Mesenchymal stem cell (in vitro differentiated cells and primary cell): Measurements from ENCODE around the gene SH2D4B.

Experiments used
- DNase-seq: peaks from one replicate; pipeline ENCODE4 v3.0.0-alpha.2; 2013
- H2AFZ ChIP-seq: one replicate; pipeline ENCODE4 v1.6.1; 2013; ENCODE audit warnings: low read depth, mild to moderate bottlenecking, control low read depth, inconsistent platforms, low read length, moderate library complexity
- H2AK5ac ChIP-seq: 2 replicates; pipeline ENCODE4 v1.6.1; 2013; ENCODE audit warnings: low read length, moderate library complexity, mild to moderate bottlenecking, inconsistent platforms; ENCODE audit not compliant: severe bottlenecking
- H2BK120ac ChIP-seq: one replicate; pipeline ENCODE4 v1.6.1; 2013; ENCODE audit warnings: low read depth, mild to moderate bottlenecking, inconsistent platforms, low read length, moderate library complexity
- H2BK12ac ChIP-seq, 2 experiments: one replicate each; pipeline ENCODE4 v1.6.1; 2013; ENCODE audit warnings: inconsistent platforms in 2 of 2, low read length in 2 of 2, mild to moderate bottlenecking in 2 of 2, moderate library complexity in 2 of 2, control low read depth in 1 of 2
- H2BK15ac ChIP-seq: one replicate; pipeline ENCODE4 v1.6.1; 2013; ENCODE audit warnings: mild to moderate bottlenecking, low read depth, inconsistent platforms; ENCODE audit not compliant: poor library complexity, severe bottlenecking
- H2BK5ac ChIP-seq: 2 replicates; pipeline ENCODE4 v1.6.1; 2013; ENCODE audit warnings: low read depth, mild to moderate bottlenecking, low read length, control low read depth, inconsistent platforms; ENCODE audit not compliant: poor library complexity, severe bottlenecking
- H3K14ac ChIP-seq, 2 experiments: one replicate each; pipeline ENCODE4 v1.6.1; 2013; ENCODE audit warnings: inconsistent platforms in 2 of 2, low read length in 2 of 2, control low read depth in 1 of 2, mild to moderate bottlenecking in 1 of 2, moderate library complexity in 1 of 2
- H3K18ac ChIP-seq, 2 experiments: one replicate each; pipeline ENCODE4 v1.6.1; 2013; ENCODE audit warnings: inconsistent platforms in 2 of 2, low read length in 2 of 2, control low read depth in 1 of 2, low read depth in 1 of 2, mild to moderate bottlenecking in 1 of 2
- H3K23ac ChIP-seq, 2 experiments: one replicate each; pipeline ENCODE4 v1.6.1; 2013; ENCODE audit warnings: inconsistent platforms in 2 of 2, low read length in 2 of 2, mild to moderate bottlenecking in 2 of 2, moderate library complexity in 2 of 2, control low read depth in 1 of 2
- H3K27ac ChIP-seq: 2 replicates; pipeline ENCODE4 v1.5.1; 2013; ENCODE audit warnings: mild to moderate bottlenecking, moderate library complexity, low read length, control low read depth, inconsistent platforms; ENCODE audit not compliant: poor library complexity, severe bottlenecking
- H3K27me3 ChIP-seq, 2 experiments: 2 replicates each; pipeline versions ENCODE4 v1.6.1 to v1.7.0; 2013; ENCODE audit warnings: low read length in 2 of 2, mild to moderate bottlenecking in 2 of 2, moderate library complexity in 2 of 2, control low read depth in 1 of 2, inconsistent platforms in 1 of 2; ENCODE audit not compliant: control insufficient read depth in 1 of 2, insufficient read depth in 1 of 2
- H3K36me3 ChIP-seq, 2 experiments: 2 replicates each; pipeline versions ENCODE4 v1.6.1 to v1.7.0; 2013; ENCODE audit warnings: low read length in 2 of 2, control low read depth in 1 of 2, inconsistent platforms in 1 of 2, low read depth in 1 of 2, mild to moderate bottlenecking in 1 of 2; ENCODE audit not compliant: insufficient read depth in 2 of 2, control insufficient read depth in 1 of 2
- H3K4ac ChIP-seq, 2 experiments: one replicate each; pipeline ENCODE4 v1.6.1; 2013; ENCODE audit warnings: inconsistent platforms in 2 of 2, low read length in 2 of 2, mild to moderate bottlenecking in 2 of 2, moderate library complexity in 2 of 2, control low read depth in 1 of 2, low read depth in 1 of 2
- H3K4me1 ChIP-seq: 2 replicates; pipeline ENCODE4 v1.6.1; 2013; ENCODE audit warnings: low read depth, low read length, control low read depth; ENCODE audit not compliant: control insufficient read depth, insufficient read depth
- H3K4me2 ChIP-seq: 2 replicates; pipeline ENCODE4 v1.6.1; 2013; ENCODE audit warnings: low read length, mild to moderate bottlenecking, inconsistent platforms; ENCODE audit not compliant: poor library complexity, severe bottlenecking
- H3K4me3 ChIP-seq, 2 experiments: 2 replicates each; pipeline versions ENCODE4 v1.5.1 to v1.7.0; 2013; ENCODE audit warnings: low read length in 2 of 2, mild to moderate bottlenecking in 2 of 2, control low read depth in 1 of 2, low read depth in 1 of 2; ENCODE audit not compliant: insufficient read depth in 1 of 2
- H3K79me1 ChIP-seq: replicated peaks from 2 replicates; pipeline ENCODE4 v1.6.1; 2013; ENCODE audit warnings: mild to moderate bottlenecking, control low read depth, low read length, inconsistent platforms; ENCODE audit not compliant: poor library complexity, severe bottlenecking
- H3K9ac ChIP-seq: 2 replicates; pipeline ENCODE4 v1.7.0; 2013; ENCODE audit warnings: mild to moderate bottlenecking, low read length, moderate library complexity
- H3K9me3 ChIP-seq: 2 replicates; pipeline ENCODE4 v1.7.0; 2013; ENCODE audit warnings: mild to moderate bottlenecking, low read length; ENCODE audit not compliant: control insufficient read depth
- H4K8ac ChIP-seq: one replicate; pipeline ENCODE4 v1.6.1; 2013; ENCODE audit warnings: inconsistent platforms, mild to moderate bottlenecking, low read length, moderate library complexity
- H4K91ac ChIP-seq: one replicate; pipeline ENCODE4 v1.6.1; 2013; ENCODE audit warnings: mild to moderate bottlenecking, low read length, inconsistent platforms
- WGBS: methylation state at CpG from one replicate; pipeline ENCODE4 v1.1.7; 2013; ENCODE audit warnings: mixed read lengths; 5-methylcytosine and 5-hydroxymethylcytosine counted together

SH2D4B gene

GRCh38 chr10:80599424-80599847 lies 61.7 kb downstream of the SH2D4B start:
- peak; percentile 50 for DNase-seq
- Histone ChIP-seq H3K27me3 (no peaks in the 10 kb centered on the region), H2BK15ac (no peak overlapping the region), H3K23ac (no peak overlapping the region), H2BK120ac (no peak overlapping the region), H2AK5ac (no peak overlapping the region), H3K4me2 (no peak overlapping the region), H3K9ac (no peak overlapping the region), H2BK12ac (no peak overlapping the region), H2BK5ac (no peak overlapping the region), H4K8ac (no peak overlapping the region), H3K79me1 (no peaks in the 10 kb centered on the region), H3K18ac (no peak overlapping the region), H3K27ac (no peak overlapping the region), H3K4ac (no peak overlapping the region), H3K14ac (peak overlapping the region in 1 of 2 experiments; percentile 20), H3K36me3 (no peaks in the 10 kb centered on the region), H3K9me3 (no peaks in the 10 kb centered on the region), H2AFZ (no peak overlapping the region), H3K4me1 (peaks cover 2% of the 10 kb centered on the region), H4K91ac (no peak overlapping the region), H3K4me3 (no peak overlapping the region)
- 35% methylated on average over 8 of the region's 8 CpGs for WGBS

- H2BK120ac ChIP-seq, result no peak overlapping the region
- no peaks in the 10 kb centered on the region for H3K36me3 ChIP-seq
- no peaks in the 10 kb centered on the region for H3K79me1 ChIP-seq
- H2BK5ac ChIP-seq, result no peak overlapping the region
- H2BK15ac ChIP-seq, result no peak overlapping the region
- no peak overlapping the region for H2AK5ac ChIP-seq
- H3K27ac ChIP-seq, result no peak overlapping the region
- no peak overlapping the region for H3K18ac ChIP-seq
- H3K27me3 ChIP-seq, result no peaks in the 10 kb centered on the region
- H3K4me1 ChIP-seq, result peaks cover 2% of the 10 kb centered on the region
- no peak overlapping the region for H3K23ac ChIP-seq
- H3K4ac ChIP-seq, result no peak overlapping the region
- H3K9me3 ChIP-seq, result no peaks in the 10 kb centered on the region
- WGBS, result 94% methylated on average over 3 of the region's 3 CpGs
- no peak overlapping the region for H3K4me2 ChIP-seq
- no peak overlapping the region for H4K91ac ChIP-seq
- H2BK12ac ChIP-seq, result no peak overlapping the region
- H3K14ac ChIP-seq, result no peak overlapping the region
- no peak for DNase-seq
- no peak overlapping the region for H2AFZ ChIP-seq
- no peak overlapping the region for H3K4me3 ChIP-seq
- H3K9ac ChIP-seq, result no peak overlapping the region
- no peak overlapping the region for H4K8ac ChIP-seq
These were observed 62.6 kb downstream of the SH2D4B start for GRCh38 chr10:80600256-80600655.

- Histone ChIP-seq H3K9me3 (no peaks in the 10 kb centered on the region), H2BK15ac (no peak overlapping the region), H3K4me2 (no peak overlapping the region), H3K79me1 (no peaks in the 10 kb centered on the region), H3K4me1 (peaks cover 2% of the 10 kb centered on the region), H3K4ac (no peak overlapping the region), H4K91ac (no peak overlapping the region), H2BK12ac (no peak overlapping the region), H3K9ac (no peak overlapping the region), H2BK5ac (no peak overlapping the region), H3K27me3 (peaks cover 0 to 3% of the 10 kb centered on the region in 2 experiments), H3K27ac (no peak overlapping the region), H4K8ac (no peak overlapping the region), H2AFZ (no peak overlapping the region), H3K36me3 (no peaks in the 10 kb centered on the region), H3K18ac (no peak overlapping the region), H2BK120ac (no peak overlapping the region), H3K4me3 (no peak overlapping the region), H3K23ac (no peak overlapping the region), H3K14ac (no peak overlapping the region), H2AK5ac (no peak overlapping the region)
- no peak for DNase-seq
- WGBS, result 86% methylated on average over 4 of the region's 4 CpGs
These were observed 65.2 kb downstream of the SH2D4B start for GRCh38 chr10:80602881-80603280.

- Histone ChIP-seq H4K8ac (no peak overlapping the region), H3K4me2 (no peak overlapping the region), H2BK12ac (no peak overlapping the region), H3K4me3 (no peak overlapping the region), H3K14ac (no peak overlapping the region), H3K4me1 (peaks cover 2% of the 10 kb centered on the region), H2BK15ac (no peak overlapping the region), H4K91ac (no peak overlapping the region), H3K9ac (no peak overlapping the region), H3K18ac (no peak overlapping the region), H3K27me3 (peaks cover under 1 to 6% of the 10 kb centered on the region in 2 experiments), H3K36me3 (no peaks in the 10 kb centered on the region), H3K23ac (no peak overlapping the region), H3K4ac (no peak overlapping the region), H2BK120ac (no peak overlapping the region), H2AK5ac (no peak overlapping the region), H3K79me1 (no peaks in the 10 kb centered on the region), H2BK5ac (no peak overlapping the region), H2AFZ (no peak overlapping the region), H3K9me3 (no peaks in the 10 kb centered on the region), H3K27ac (no peak overlapping the region)
- WGBS, result 95% methylated on average over 27 of the region's 27 CpGs
- no peak for DNase-seq
These were observed 65.8 kb downstream of the SH2D4B start for GRCh38 chr10:80603516-80603915.
